Measurements from ENCODE around the gene MRGPRF.

The MRGPRF gene

DNA sequence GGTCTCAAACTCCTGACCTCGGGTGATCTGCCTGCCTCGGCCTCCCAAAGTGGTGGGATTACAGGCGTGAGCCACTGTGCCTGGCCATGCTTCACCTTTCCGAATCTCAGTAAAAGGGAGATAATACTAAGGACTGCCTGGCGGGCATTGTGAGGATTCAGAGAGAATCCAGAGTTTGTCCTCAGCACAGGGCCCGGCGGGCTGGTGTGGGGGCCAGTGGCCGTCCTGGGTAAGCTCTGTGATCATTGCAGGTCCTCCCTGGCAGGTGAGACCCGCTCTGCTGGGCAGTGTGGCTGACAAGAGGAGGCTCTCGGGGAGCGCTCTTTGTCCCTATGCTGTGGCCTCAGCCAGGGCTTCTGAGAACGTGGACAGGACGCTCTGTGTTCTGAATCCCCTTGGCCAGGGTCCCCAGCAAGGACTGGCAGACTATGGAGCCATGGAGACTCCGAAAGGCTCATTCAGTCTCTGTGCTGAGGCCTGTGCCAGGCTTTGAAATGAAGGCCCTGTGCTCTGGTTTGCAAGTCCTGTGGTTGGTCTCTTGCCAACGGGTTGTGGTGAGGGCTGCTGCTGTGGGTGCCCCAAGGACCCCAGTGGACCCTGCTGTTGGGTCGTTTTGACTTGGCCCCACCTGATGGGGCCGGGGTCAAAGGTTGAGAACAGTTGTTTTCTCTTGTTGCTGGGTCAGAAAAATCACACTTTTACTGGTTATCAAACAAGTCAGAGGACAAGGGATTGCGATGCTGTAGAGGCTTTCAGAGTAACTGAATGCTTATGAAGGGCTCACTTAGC is 37.7 kb upstream of the MRGPRF start:
- no peak for DNase-seq (ENCODE audit: low read depth)

DNA sequence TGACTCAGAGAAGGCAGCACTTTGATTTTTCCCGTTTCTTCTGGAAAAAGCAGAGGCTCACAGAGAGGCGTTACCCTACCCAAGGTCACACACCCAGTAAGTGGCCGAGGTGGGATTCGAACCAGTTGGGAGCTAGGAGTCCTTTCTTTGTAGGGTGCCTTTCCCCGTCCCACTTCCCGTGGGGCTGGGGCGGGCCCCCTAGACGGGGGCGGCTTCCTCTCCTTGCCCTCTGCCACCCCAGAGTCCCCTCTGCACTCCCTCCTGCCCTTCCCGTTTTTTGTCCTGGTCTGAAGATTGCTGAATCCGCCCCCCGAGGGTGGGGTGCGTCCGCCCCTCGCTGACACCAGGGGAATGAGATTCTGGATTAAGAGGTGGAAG is 36.4 kb upstream of the MRGPRF start:
- no peak for DNase-seq (ENCODE audit: low read depth)

DNA sequence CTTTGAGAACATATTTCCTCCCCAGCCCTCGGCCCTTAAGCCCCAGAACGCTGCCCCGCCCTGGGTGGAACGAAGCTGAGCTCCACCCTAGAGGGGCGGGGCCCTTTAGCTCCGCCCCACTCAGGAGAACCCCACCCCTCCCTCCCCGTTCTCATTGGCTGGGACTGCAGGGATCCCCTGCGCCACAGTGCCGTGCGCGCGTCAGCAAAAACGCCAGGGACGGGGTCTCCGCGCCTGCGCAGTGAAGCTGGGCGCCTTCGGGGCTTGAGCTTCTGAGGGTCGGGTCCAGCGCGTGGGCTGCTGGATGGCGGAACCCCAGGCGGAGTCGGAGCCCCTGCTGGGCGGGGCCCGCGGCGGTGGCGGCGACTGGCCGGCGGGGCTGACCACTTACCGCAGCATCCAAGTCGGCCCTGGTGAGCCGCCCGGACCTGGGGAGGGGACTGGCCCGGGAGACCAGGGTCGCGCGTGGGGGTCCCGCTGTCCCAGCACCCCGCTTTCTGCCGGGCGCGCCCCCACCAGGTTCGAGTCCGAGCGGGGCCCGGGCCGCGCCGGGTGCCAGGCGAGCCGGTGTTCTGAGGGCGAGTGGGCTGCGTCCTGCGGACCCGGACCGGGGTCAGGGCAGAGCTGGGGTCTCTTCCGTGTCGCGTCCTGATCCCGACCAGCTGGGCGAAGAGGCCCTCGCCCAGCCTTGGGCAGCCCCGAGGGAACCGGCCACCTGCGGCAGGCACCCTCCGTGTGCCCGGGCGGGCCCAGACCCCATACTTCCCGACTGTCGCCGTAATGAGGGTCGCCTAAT is 35.8 kb upstream of the MRGPRF start, which contains the start of gene TPCN2:
TSS of gene TPCN2 (plus strand) at position 239 of the 796 bp plus-strand sequence. CDS start at position 305, 66 bp downstream.
- DNase-seq (ENCODE audit: low read depth), result peak; percentile 89

DNA sequence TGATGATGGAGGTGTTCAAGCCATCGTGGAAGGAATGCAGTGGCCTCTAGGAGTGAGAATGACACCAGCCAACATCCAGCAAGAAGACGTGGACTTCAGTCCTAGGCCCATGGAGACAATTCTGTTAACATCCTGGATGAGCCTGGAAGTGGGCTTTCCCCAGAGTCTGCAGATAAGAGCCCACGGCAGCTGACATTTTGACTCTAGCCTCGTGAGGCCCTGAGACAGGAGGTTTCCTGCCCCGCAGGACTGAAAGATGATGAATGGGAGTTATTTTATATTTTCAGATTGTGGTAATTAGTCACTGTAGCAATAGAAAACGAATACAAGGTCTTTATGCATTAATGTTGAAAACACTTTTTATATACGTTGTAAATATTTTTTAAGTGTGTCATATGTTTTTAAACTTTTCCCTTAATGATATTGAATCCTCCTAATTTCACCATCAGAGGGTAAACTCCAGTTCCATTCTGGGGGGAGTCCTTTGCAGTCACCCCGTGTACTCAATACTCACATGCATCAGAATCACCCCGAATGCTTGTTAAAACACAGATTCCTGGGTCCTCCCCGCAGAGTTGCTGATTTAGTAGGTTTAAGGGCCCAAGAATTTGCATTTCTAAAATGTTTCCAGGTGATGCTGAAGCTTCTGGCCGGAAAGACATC is 35.1 kb upstream of the MRGPRF start:
- DNase-seq (ENCODE audit: low read depth), result no peak

DNA sequence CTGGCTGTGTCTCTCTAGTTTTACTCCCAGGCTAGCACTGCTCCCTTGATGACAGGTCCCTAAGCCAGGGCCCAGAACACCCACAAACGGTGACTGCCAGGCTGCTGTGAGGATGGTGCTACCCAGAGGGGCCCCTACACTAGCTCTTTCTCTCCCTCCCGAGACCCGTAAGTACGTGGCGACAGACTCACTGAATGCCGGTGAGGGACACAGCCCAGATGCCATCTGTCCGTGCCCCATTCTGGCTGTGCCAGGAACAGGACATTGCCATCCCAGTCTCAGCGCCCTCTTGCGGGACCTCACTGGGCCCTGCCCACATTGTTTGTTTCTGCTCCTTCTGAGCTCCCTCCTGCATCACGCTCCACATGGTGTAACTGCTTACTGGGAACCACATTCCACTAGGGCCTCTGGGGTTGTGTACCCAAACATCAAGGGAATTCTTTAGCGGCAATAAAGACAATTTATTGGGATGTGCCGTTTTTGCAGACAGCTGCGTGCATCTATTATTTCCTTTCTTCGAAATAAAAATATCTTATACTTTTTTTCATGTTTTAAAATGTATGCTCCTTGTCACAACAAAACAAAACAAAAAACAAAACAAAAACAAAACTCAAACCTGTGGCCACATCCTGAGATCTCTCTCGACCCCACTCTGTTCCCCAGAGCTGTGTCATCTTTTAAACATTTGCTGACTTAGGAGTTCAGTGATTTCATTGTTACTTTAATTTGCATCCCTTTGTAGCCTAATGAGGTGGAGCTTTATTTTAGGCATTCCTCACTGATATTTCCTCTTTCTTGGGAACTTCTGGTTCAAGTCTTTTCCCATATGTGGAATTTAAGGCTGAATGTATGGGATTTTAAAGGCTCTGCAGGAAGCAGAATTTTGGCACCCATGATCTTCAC is 31.3 kb upstream of the MRGPRF start:
- DNase-seq (ENCODE audit: low read depth), result peak; percentile 59

DNA sequence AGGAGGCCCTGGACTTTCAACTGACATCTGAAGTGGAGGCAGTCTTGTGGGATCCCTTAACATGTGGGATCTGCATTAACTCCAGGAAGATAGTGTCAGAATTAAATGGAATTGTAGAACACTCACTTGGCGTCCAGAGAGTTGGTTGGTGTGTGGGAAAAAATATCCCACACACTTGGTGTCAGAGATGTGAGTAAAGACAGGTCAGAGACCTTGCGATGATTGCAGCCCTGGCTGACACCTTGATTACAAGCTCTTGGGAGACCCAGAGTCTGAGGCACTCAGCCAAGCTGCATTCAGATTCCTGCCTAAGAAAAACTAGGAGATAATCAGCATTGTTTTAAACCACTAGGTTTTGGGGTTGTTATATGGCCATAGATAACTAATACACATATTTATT is 28.5 kb upstream of the MRGPRF start:
- no peak for DNase-seq (ENCODE audit: low read depth)

DNA sequence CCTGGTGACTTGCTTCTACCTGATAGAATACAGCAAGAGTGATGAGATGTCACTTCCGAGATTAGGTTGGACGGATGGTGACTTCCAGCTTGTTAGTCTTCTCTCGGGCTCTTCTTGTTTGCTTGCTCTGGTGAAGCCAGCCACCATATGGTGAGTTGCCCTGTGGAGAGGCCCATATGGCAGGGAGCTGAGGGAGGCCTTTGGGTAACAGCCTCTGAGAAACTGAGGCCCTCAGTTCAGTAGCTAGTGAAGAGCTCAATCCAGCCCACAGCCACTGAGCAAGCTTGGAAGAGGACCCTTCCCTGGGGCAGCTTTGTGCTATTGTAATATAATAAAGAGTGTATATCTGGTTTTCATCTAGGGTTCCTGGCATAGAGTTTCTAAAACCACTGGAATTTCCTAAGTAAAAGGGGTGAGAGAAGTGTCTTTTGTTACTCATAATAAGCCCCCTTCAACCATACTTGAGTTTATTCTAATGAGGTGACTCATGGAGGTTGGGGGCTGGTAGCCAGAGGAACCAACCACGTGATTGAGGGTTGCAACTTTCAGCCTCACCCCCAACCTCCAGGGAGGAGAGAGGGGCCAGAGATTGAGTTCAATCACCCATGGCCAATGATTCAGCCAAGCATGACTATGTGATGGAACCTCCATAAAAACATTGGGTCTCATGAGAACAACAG is 27.7 kb upstream of the MRGPRF start:
- DNase-seq (ENCODE audit: low read depth), result peak; percentile 98

DNA sequence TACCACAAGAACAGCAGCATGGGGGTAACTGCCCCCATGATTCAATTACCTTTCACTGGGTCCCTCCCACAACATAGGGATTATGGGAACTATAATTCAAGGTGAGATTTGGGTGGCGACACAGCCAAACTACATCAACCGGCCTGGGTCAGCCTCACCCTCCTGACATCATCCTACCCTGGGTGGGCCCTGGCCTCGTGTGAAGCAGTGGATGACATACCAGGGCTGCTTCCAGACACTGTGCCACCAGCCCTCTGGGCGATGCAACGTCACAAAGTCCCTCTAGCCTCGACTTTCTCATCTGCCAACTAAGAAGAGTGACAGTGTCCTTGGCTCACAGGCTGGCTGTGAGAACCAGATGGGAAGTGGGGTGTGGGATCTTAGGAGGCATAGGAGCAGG is 27.0 kb upstream of the MRGPRF start:
- DNase-seq (ENCODE audit: low read depth), result no peak

DNA sequence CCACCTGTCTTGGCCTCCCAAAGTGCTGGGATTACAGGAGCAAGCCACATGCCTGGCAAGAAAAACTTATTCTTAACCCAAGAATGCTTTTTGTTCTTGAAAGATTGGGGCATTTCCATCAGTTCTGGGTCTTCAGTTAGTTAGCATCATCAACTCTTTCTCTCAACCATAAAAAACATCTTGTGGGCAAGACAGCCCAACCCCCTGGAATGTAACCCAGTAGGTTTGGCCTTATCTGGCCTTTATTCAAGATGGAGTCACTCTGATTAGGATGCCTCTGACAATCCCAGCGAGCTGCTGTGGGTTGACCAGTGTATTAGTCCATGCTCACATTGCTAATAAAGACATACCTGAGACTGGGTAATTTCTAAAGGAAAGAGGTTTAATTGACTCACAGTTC is 26.5 kb upstream of the MRGPRF start:
- no peak for DNase-seq (ENCODE audit: low read depth)

DNA sequence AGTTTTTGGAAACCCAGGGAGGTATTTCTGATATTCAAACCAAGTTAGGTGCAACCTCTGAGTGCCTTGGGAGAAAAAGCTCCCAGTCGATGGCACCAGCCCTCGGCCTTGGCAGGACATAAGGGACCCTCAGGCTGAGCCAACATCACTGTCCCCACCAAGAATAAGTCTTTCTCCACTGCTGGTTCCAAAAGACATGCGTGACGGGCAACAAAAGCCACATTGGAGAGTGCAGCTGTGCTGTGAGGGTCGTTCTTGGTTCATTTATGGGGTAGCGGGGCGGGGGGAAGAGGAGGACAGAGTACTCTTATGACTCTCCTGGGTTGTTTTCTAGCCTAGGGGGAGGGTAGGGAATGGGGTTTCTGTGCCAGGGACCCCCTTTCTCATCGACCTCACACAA is 24.5 kb upstream of the MRGPRF start:
- DNase-seq (ENCODE audit: low read depth), result no peak

DNA sequence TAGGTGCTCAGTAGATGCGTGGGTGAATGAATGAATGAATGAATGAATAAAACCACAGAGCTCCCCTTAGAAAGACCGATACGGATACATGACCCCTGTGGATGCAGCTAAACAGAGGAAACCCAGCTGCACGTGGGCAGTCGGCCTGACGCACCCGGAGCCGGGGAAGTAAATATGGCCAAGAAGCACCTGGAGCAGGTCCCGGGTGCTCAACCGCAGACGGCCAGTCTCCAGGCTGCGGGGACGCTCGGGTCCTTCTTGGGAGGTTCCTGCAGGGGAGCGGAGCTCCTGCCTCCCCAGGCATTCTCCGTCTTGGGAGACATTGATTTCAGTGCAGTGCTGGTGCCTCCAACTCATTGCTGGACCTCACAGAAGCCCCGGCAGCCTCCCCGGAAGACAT is 24.0 kb upstream of the MRGPRF start:
- no peak for DNase-seq (ENCODE audit: low read depth)

DNA sequence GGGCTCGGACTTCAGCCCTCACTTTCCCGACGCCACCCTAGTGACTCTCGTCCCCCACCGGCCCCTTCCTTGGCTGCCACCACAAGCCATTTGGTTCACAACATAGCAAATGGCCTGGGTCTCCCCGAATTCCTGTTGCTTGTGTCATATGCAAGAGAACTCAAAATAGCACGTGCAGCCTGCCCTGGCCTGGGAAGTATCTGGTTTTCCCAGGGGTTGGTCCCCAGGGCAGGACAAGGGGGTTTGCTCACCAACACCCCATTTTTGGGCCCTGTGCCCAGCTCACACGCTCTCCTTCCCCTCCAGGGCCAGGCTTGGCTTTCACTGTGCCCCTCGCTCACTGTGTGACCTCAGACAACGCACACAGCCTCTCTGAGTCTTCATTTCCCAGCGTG is 22.9 kb upstream of the MRGPRF start:
- DNase-seq (ENCODE audit: low read depth), result no peak

DNA sequence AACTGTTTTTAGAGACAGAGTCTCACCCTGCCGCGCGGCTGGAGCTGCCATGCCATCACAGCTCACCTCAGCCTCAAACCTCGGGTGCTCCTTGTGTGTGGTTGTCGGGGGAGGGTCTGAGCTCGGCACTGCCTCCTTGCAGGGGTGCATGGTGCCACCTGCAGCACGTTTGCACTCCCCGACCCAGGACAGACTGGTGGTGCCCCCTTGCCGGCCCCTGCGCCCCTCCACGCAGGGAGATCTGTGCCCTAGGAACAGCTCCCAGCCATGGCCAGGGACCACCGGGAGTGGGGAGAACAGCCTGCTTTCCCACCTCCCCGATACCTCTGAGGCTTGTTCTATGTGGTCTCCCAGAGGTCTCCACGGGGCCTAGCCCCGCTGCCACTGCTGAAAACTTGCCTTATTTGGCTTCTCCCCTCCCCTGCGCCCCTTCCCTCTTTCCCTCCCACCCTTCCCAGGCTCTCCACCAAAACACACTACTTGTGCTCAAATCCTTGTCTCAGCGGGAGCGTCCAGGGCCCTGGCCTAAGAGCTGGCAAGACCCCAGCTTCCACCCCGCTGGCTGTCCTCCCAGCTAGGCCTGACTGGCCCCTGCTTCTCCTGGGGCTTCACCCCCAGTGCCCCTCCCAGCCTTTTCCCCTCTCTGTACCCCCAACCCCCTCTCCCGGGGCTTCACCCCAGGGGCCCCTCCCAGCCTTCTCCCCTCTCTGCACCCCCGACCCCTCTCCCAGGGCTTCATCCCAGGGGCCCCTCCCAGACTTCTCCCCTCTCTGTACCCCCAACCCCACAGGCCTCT is 22.3 kb upstream of the MRGPRF start:
- DNase-seq (ENCODE audit: low read depth), result no peak

DNA sequence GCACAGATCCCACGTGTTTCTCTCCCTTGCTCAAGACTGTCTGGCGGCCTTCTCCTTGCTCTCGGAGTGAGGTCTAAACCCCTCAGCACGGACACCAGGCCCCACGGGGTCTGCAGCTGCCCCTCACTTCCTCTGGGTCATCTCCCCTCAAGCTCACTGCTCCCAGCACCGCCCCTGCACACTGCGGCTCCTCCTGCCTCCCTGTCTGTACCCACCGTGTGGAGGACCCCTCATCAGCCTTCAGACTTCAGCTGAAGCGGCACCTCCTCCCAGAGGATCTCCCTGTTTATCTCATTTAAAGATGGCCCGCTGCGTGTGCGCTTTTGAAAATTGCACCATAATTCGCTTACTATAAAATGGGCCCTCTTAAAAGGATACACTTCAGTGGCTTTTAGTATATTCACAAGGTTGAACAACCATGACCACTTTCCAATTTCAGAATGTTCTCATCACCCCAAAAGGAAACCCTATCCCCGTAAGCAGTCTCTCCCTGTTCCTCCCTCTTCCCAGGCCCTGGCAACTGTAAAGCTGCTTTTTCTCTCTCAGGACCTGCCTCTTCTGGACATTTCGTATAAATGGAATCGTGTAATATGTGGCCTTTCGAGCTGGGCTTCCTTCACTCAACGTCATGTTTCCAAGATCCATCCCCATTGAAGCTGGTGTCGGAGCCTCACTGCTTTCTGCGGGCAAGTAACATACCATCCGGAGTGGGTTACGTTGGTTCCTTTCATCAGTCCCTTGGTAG is 21.2 kb upstream of the MRGPRF start:
- no peak for DNase-seq (ENCODE audit: low read depth)

DNA sequence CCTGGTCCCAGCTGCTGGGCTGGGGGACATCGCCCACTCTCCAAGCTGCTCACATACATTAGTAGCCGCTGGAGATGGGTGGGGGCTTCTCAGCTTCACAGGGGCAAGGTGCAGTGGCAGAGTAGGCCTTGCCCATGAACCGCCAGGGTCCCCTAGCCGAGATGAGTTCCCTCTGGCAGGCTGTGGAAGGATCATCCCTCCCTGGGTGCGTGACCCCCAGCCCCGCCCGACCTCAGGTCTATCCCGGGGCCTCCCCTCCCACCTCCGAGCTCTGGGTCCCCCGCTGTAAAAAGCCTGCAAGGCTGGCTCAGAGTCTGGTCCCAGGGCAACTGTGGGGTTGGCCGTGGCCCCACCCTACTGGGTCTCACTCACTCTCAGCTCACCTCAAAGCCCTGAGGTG is 20.4 kb upstream of the MRGPRF start:
- DNase-seq (ENCODE audit: low read depth), result no peak

DNA sequence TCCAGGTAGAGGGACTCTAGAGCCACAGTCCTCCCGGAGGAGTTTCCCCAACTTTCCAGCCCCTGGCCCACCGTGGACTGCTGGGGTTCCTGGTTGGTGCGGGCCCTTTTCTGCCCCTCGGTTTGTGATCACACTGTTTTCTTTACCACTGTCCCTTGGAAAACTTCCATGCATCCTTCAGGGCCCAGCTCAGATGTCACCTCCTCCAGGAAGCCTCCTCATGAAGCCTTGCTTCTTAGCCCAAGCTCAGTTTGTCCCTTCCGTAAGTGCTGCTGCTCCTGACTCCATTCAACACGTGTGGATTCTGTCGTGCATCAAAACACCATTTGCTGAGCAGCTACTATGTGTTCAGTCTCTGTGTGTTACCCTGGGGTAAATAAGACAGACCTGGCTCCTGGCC is 19.8 kb upstream of the MRGPRF start:
- no peak for DNase-seq (ENCODE audit: low read depth)

DNA sequence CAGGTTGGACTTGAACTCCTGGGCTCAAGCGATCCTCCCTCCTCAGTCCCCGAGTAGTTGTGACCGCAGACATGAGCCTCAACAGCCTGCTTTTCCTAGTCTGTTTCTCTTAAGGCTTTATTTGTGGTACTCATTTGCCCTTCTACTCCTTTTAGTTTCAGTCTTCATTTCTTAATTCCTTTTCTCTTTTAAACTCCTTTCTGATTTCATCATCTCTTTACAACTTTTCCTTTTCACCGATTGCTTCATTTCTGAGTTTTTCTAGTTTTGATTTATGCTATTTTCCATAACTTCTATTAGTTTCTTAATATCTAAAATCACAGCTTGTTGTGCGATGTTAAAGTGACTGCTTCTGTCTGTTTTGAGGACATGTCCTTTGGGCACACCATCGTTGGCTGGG is 17.3 kb upstream of the MRGPRF start:
- DNase-seq (ENCODE audit: low read depth), result no peak

DNA sequence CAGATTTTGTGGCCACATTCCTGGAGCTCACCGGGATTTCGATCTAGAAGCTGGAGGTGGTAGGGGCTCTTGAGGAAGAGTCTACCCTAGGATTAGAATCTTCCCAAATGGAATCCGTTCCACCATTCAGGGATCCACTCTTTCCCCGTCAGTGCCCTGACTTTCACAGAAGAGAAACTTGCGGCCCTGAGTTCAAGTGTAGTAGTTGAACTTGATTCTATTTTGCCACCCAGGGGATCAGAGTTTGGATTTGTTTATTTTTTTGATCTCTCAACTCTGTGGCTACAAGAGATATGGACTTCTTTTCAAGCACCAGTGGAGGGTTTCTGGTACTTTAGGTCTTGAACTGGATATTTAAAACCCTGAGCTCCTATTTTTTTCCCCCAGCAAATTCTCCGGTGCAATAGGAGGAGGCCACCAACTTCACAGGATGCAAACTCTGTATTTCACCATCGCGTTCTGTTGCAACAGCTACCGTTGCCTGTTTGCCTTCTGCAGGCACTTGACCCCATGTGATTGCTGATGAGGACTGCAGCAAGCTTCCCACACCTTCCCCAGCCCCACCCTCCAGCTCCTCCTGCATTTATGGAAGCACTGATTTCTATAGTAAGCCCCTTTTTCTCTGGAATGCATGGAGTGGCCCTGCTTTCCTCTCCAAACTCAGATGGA is 14.8 kb upstream of the MRGPRF start:
- DNase-seq (ENCODE audit: low read depth), result no peak

DNA sequence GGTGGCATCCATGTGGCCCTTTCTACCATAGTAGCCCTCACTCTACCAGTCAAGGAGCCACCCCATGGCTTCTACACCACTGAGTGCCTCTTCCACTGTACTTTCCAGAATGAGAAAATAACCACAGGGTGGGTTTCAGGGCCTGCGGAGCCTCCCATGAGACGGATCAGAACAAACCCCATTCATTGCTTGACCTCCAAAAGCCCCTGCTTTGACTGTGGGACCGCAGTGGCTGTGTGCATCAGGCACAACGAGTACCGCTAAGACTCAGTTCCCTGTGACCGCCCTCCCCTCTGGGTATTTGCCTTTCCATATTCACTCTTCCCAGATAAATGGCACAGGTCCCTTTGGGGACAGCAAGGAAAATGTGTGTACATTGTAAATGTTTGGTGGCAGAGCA is 11.5 kb upstream of the MRGPRF start:
- no peak for DNase-seq (ENCODE audit: low read depth)

All from stromal cell of bone marrow (primary cell).